ENCODE measurements around the gene CFAP46. TPM values are rescaled to one million over a fixed set of nuclear protein-coding genes. Genes with fewer than 3 reads are reported as not detected.
"Not testable (repeated sequence)": the region's sequence is repeated elsewhere in the genome, so short reads cannot be mapped to it uniquely, and the experiment has no call there.

The CFAP46 gene
- total RNA-seq, 2 experiments from 2014 or later = not detected

DNA sequence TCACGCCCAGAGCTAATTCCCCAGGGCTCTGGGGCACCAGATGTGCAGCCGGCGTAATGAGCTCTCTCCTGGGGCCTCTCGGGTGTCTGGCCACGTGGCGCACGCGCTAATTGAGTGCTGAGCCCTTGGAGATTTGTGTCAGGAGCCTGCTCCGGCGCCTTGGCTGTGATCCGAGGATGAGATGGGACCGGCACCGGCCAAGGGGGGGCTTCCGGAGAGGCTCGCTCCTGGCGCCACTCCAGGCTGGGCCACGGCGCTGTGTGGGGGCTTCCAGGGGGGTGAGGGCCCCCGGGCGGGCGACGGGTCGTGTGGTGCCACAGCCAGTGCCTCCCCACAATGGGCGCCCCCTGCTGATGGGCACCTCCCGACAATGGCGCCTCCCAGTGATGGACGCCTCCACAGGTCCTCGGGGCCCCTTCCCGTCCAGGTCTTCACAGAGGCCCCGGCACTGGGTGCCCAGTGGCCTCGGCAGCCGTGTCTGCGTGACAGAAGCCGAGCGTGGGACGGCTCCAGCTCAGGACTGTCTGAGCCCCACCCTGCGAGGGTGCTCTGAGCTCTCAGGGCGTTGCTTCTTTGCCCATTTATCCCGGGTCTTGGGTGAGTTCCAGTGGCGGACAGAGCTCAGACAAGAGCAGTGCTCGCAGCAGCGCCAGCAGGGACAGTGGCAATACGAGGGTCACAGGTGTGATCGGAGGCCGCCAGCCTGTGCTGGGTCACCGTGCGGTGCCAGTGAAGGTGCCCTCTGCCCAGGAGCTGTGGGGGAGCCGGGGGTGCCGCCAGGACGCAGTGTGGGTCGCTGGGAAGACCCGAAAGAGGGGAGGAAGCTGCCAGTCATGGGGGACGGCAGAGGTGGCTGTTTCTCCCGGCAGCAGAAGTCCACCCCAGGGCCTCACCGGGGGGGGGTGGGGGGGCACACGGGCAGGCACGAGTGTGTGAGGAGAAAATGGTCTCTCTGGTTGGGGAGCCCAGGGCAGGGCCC is 148.2 kb downstream of the CFAP46 start:
- Histone ChIP-seq H3K36me3 (ENCODE audit: insufficient read depth, low read length) (no peaks in the 10 kb centered on the region), H3K27ac (ENCODE audit: low read depth in 1 of 2, low read length in 2 of 2) (no peak overlapping the region), H3K4me3 (ENCODE audit: low read length) (no peak overlapping the region), H3K4me1 (ENCODE audit: insufficient read depth, low read length) (no peaks in the 10 kb centered on the region), H3K9me3 (ENCODE audit: control insufficient read depth in 1 of 2, insufficient read depth in 1 of 2, low read length in 2 of 2) (peaks cover 0 to 22% of the 10 kb centered on the region in 2 experiments), H3K27me3 (ENCODE audit: control insufficient read depth in 1 of 2, insufficient read depth in 2 of 2, low read length in 2 of 2) (peaks cover 6 to 20% of the 10 kb centered on the region in 2 experiments)
- no peaks in the 10 kb centered on the region for H3K9me3 Mint-ChIP-seq
- DNase-seq = no peak
- intact Hi-C loops (cut with DNase I, micrococcal nuclease) = no loop called here
- no peaks in the 10 kb centered on the region for H3K4me1 Mint-ChIP-seq (ENCODE audit: low read depth)
- ChIA-PET CTCF (no interaction called here), POLR2A (no interaction called here)
- no peak overlapping the region for H3K27ac Mint-ChIP-seq
- H3K4me3 Mint-ChIP-seq = no peak overlapping the region
- H3K36me3 Mint-ChIP-seq (ENCODE audit: low read depth) = no peaks in the 10 kb centered on the region
- no peak for ATAC-seq (ENCODE audit: poor library complexity)
- TF ChIP-seq, protein P1, sequence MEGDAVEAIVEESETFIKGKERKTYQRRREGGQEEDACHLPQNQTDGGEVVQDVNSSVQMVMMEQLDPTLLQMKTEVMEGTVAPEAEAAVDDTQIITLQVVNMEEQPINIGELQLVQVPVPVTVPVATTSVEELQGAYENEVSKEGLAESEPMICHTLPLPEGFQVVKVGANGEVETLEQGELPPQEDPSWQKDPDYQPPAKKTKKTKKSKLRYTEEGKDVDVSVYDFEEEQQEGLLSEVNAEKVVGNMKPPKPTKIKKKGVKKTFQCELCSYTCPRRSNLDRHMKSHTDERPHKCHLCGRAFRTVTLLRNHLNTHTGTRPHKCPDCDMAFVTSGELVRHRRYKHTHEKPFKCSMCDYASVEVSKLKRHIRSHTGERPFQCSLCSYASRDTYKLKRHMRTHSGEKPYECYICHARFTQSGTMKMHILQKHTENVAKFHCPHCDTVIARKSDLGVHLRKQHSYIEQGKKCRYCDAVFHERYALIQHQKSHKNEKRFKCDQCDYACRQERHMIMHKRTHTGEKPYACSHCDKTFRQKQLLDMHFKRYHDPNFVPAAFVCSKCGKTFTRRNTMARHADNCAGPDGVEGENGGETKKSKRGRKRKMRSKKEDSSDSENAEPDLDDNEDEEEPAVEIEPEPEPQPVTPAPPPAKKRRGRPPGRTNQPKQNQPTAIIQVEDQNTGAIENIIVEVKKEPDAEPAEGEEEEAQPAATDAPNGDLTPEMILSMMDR (IDR thresholded peaks at IDR 0.05) = no peak
- H3K27me3 Mint-ChIP-seq = peaks cover 9% of the 10 kb centered on the region

DNA sequence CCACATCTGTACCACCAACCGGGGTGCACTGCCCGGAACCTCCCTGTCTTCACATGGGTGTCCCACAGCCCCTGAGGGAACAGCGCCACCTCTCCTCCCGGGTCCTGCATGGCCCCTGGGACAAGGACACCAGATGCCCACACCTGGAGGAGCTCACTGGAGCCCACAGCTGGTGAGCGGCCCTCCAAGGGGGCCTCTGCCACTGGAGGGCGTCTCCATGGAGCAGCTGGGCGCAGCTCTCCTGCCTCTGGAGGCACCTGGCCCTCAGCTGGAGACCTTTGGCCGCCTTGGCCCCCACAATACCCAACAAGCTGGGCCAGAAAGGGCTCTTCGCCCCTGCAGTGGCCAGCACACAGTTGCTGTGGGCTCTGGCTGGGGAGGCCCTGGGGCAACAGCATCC is 149.2 kb downstream of the CFAP46 start:
- Histone ChIP-seq H3K27me3 (ENCODE audit: control insufficient read depth in 1 of 2, insufficient read depth in 2 of 2, low read length in 2 of 2) (peaks cover 12 to 29% of the 10 kb centered on the region in 2 experiments), H3K36me3 (ENCODE audit: insufficient read depth, low read length) (no peaks in the 10 kb centered on the region), H3K4me3 (ENCODE audit: low read length) (no peak overlapping the region), H3K27ac (ENCODE audit: low read depth in 1 of 2, low read length in 2 of 2) (no peak overlapping the region), H3K4me1 (ENCODE audit: insufficient read depth, low read length) (no peaks in the 10 kb centered on the region), H3K9me3 (ENCODE audit: control insufficient read depth in 1 of 2, insufficient read depth in 1 of 2, low read length in 2 of 2) (peaks cover 0 to 27% of the 10 kb centered on the region in 2 experiments)
- no peak overlapping the region for H3K27ac Mint-ChIP-seq
- H3K36me3 Mint-ChIP-seq (ENCODE audit: low read depth) = no peaks in the 10 kb centered on the region
- H3K27me3 Mint-ChIP-seq = peaks cover 9% of the 10 kb centered on the region
- ChIA-PET POLR2A (no interaction called here), CTCF (no interaction called here)
- no peak overlapping the region for H3K4me3 Mint-ChIP-seq
- DNase-seq (no peak), ATAC-seq (ENCODE audit: poor library complexity) (no peak)
- TF ChIP-seq, protein P1 (IDR thresholded peaks at IDR 0.05) = no peak
- no peaks in the 10 kb centered on the region for H3K4me1 Mint-ChIP-seq (ENCODE audit: low read depth)
- no peaks in the 10 kb centered on the region for H3K9me3 Mint-ChIP-seq
- intact Hi-C loops (cut with DNase I, micrococcal nuclease) = no loop called here

DNA sequence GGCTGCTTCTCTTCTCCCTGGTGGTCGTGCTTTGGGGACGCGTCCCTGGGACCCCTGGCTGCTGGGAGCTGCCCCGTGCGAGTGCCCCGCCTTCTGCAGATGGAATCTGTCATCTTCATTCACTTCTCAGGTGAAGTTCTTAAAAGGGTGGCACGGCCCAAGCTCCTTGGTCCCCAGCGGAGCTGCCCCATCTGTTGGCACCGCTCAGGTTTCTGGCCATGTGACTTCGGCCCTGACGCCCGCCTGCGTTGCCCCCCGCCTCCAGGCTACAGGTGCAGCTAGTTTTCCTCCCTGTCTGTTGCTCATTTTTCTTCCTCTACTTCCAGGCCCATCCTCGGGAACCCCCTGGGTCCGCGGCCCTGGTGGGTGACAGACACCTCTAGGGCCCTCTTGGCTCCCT is 149.6 kb downstream of the CFAP46 start:
- no peak overlapping the region for H3K4me3 Mint-ChIP-seq
- Histone ChIP-seq H3K9me3 (ENCODE audit: control insufficient read depth in 1 of 2, insufficient read depth in 1 of 2, low read length in 2 of 2) (peaks cover 0 to 27% of the 10 kb centered on the region in 2 experiments), H3K4me1 (ENCODE audit: insufficient read depth, low read length) (no peaks in the 10 kb centered on the region), H3K36me3 (ENCODE audit: insufficient read depth, low read length) (no peaks in the 10 kb centered on the region), H3K27ac (ENCODE audit: low read depth in 1 of 2, low read length in 2 of 2) (no peak overlapping the region), H3K27me3 (ENCODE audit: control insufficient read depth in 1 of 2, insufficient read depth in 2 of 2, low read length in 2 of 2) (peaks cover 15 to 31% of the 10 kb centered on the region in 2 experiments), H3K4me3 (ENCODE audit: low read length) (no peak overlapping the region)
- intact Hi-C loops (cut with DNase I, micrococcal nuclease) = no loop called here
- H3K27ac Mint-ChIP-seq = no peak overlapping the region
- TF ChIP-seq, protein P1 (IDR thresholded peaks at IDR 0.05) = no peak
- CTCF ChIA-PET = no interaction called here
- ATAC-seq (ENCODE audit: poor library complexity) (no peak), DNase-seq (no peak)
- no peaks in the 10 kb centered on the region for H3K36me3 Mint-ChIP-seq (ENCODE audit: low read depth)
- peaks cover 9% of the 10 kb centered on the region for H3K27me3 Mint-ChIP-seq
- H3K4me1 Mint-ChIP-seq (ENCODE audit: low read depth) = no peaks in the 10 kb centered on the region
- no peaks in the 10 kb centered on the region for H3K9me3 Mint-ChIP-seq
- POLR2A ChIA-PET = no interaction called here

DNA sequence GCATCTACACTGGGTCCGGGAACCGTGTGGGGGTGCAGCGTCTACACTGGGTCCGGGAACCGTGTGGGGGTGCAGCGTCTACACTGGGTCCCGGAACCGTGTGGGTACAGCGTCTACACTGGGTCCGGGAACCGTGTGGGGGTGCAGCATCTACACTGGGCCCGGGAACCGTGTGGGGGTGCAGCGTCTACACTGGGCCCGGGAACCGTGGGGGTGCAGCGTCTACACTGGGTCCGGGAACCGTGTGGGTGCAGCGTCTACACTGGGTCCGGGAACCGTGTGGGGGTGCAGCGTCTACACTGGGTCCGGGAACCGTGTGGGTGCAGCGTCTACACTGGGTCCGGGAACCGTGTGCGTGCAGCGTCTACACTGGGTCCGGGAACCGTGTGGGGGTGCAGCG is 150.3 kb downstream of the CFAP46 start:
- POLR2A ChIA-PET; DNase-seq; H3K4me3 Mint-ChIP-seq; intact Hi-C loops (cut with DNase I, micrococcal nuclease); H3K27me3 Mint-ChIP-seq; H3K9me3 Mint-ChIP-seq; H3K4me1 ChIP-seq (ENCODE audit: insufficient read depth, low read length); H3K36me3 Mint-ChIP-seq (ENCODE audit: low read depth); CTCF ChIA-PET; H3K27ac ChIP-seq (ENCODE audit: low read depth in 1 of 2, low read length in 2 of 2); H3K27ac Mint-ChIP-seq; H3K36me3 ChIP-seq (ENCODE audit: insufficient read depth, low read length); H3K4me1 Mint-ChIP-seq (ENCODE audit: low read depth); ATAC-seq (ENCODE audit: poor library complexity); H3K4me3 ChIP-seq (ENCODE audit: low read length): not testable (repeated sequence)
- peaks cover 15 to 34% of the 10 kb centered on the region in 2 experiments for H3K27me3 ChIP-seq (ENCODE audit: control insufficient read depth in 1 of 2, insufficient read depth in 2 of 2, low read length in 2 of 2)
- H3K9me3 ChIP-seq (ENCODE audit: control insufficient read depth in 1 of 2, insufficient read depth in 1 of 2, low read length in 2 of 2) = peaks cover 0 to 27% of the 10 kb centered on the region in 2 experiments
